Endothelial cell of umbilical vein (primary cell): Measurements from ENCODE around the gene RAB8A. TPM values are rescaled to one million over a fixed set of nuclear protein-coding genes. Genes with fewer than 3 reads are reported as not detected.
A peak's percentile ranks its signal among the peaks of the same experiment; 100 is the strongest.

ENCODE experiments used
- BruUV-seq: library from RNA; stranded (reverse); fragments of 400-500 nt; replicated peaks from 2 replicates; lab custom pipeline; 2021; lab: Mats Ljungman, UMichigan
- CTCF ChIA-PET: fragments of 300-600, 350-600 bp; sonication (Branson Sonifier 250); formaldehyde crosslinking; loops from one replicate; lab custom pipeline; 2021; ENCODE audit warnings: antibody characterized with exemption, inconsistent platforms; lab: Charles Lee
- POLR2A ChIA-PET: fragments of 300-600, 350-600 bp; sonication (Branson Sonifier 250); formaldehyde crosslinking; loops from one replicate; lab custom pipeline; 2021; ENCODE audit warnings: antibody characterized with exemption, inconsistent platforms; lab: Charles Lee
- DNase-seq: peaks from one replicate; pipeline ENCODE4 v3.0.0-alpha.2; 2011; ENCODE audit warnings: low read depth, low spot score
- FAIRE-seq: peaks from 2 replicates; lab custom pipeline; 2011; peaks lifted over from hg19 to GRCh38; lab: Jason Lieb, UNC
- H2AFZ ChIP-seq: 2 replicates; pipeline ENCODE4 v1.6.0; 2012; ENCODE audit warnings: low read depth, low read length, control low read depth, inconsistent platforms
- H3K27ac ChIP-seq: 2 replicates; pipeline ENCODE4 v1.5.1; 2011; ENCODE audit warnings: low read depth, mild to moderate bottlenecking, control low read depth, low read length, moderate library complexity; ENCODE audit not compliant: insufficient read depth
- H3K27me3 ChIP-seq, 2 experiments: 2 replicates each; pipeline versions ENCODE4 v1.6.0 to v1.6.1; 2011; ENCODE audit warnings: low read length in 2 of 2, mixed read lengths in 1 of 2; ENCODE audit not compliant: control insufficient read depth in 2 of 2, insufficient read depth in 2 of 2
- H3K36me3 ChIP-seq, 2 experiments: 2 replicates in 1 of 2; 3 replicates in 1 of 2; pipeline ENCODE4 v1.5.1; 2011; ENCODE audit warnings: low read length in 2 of 2, mild to moderate bottlenecking in 1 of 2, moderate library complexity in 1 of 2; ENCODE audit not compliant: control insufficient read depth in 2 of 2, insufficient read depth in 2 of 2; ENCODE audit errors: extremely low read depth in 1 of 2
- H3K4me1 ChIP-seq: 3 replicates; pipeline ENCODE4 v1.5.1; 2011; ENCODE audit warnings: mild to moderate bottlenecking, low read length; ENCODE audit not compliant: control insufficient read depth, insufficient read depth; ENCODE audit errors: extremely low read depth
- H3K4me2 ChIP-seq: 2 replicates; pipeline ENCODE4 v1.6.1; 2011; ENCODE audit warnings: low read length, control low read depth, mixed read lengths; ENCODE audit not compliant: insufficient read depth
- H3K4me3 ChIP-seq, 3 experiments: fragments of 200-600 bp in 1 of 3; sonication (generic), shearing (Covaris generic) in 1 of 3; replicated peaks in 1 of 3; 2 replicates each; pipeline ENCODE4 v1.5.1; 2011 to 2016; ENCODE audit warnings: control low read depth in 3 of 3, low read length in 3 of 3, mild to moderate bottlenecking in 2 of 3, inconsistent platforms in 1 of 3, low read depth in 1 of 3, moderate library complexity in 1 of 3; ENCODE audit not compliant: insufficient read depth in 1 of 3
- H3K79me2 ChIP-seq: 2 replicates; pipeline ENCODE4 v1.6.0; 2012; ENCODE audit warnings: low read length, inconsistent platforms; ENCODE audit not compliant: control insufficient read depth, insufficient read depth
- H3K9ac ChIP-seq: replicated peaks from 2 replicates; pipeline ENCODE3; 2011; ENCODE audit warnings: low read length, control low read depth; ENCODE audit not compliant: insufficient read depth; ENCODE audit errors: extremely low read depth
- H3K9me1 ChIP-seq: replicated peaks from 3 replicates; pipeline ENCODE4 v1.6.0; 2011; ENCODE audit warnings: mild to moderate bottlenecking, low read length; ENCODE audit not compliant: control insufficient read depth, insufficient read depth; ENCODE audit errors: extremely low read depth
- H3K9me3 ChIP-seq: replicated peaks from 2 replicates; pipeline ENCODE4 v1.5.1; 2012; ENCODE audit warnings: low read length, inconsistent platforms; ENCODE audit not compliant: control insufficient read depth, insufficient read depth
- H4K20me1 ChIP-seq: replicated peaks from 2 replicates; pipeline ENCODE3; 2011; ENCODE audit warnings: mild to moderate bottlenecking, low read length; ENCODE audit not compliant: control insufficient read depth, insufficient read depth; ENCODE audit errors: extremely low read depth
- EZH2 ChIP-seq: IDR thresholded peaks from 2 replicates; pipeline ENCODE4 v1.6.1; 2012; ENCODE audit warnings: borderline replicate concordance, low read depth, mild to moderate bottlenecking, moderate library complexity, low read length, inconsistent platforms; ENCODE audit not compliant: severe bottlenecking
- POLR2AphosphoS5 ChIP-seq: IDR thresholded peaks from 2 replicates; pipeline ENCODE4 v1.6.1; 2012; ENCODE audit warnings: low read depth, mild to moderate bottlenecking, control low read depth, low read length, moderate library complexity; ENCODE audit not compliant: insufficient read depth
- dilution Hi-C: fragments of 300-500 bp; cut with MboI; formaldehyde crosslinking; loops from one replicate; pipeline ENCODE4 v1.15.0; 2019; ENCODE audit warnings: low sequenced_read_pairs; ENCODE audit not compliant: extremely low pct_ligation_motif_present
- intact Hi-C: fragments of 100-400 bp; cut with micrococcal nuclease; formaldehyde crosslinking; loops from one replicate; pipeline ENCODE4 v1.10.0; 2022
- polyA plus RNA-seq, 4 experiments: library from polyadenylated mRNA; depleted of rRNA in 3 of 4; stranded (reverse) in 3 of 4; unstranded in 1 of 4; fragments of >200 nt; gene quantifications; 2 replicates each; pipeline versions ENCODE4 v1.2.1 to v1.2.3, GENCODE V29; 2011 to 2012; ENCODE audit warnings: missing spikeins in 1 of 4
- total RNA-seq: library from RNA; stranded (reverse); gene quantifications from 2 replicates; pipeline ENCODE4 v1.2.3, GENCODE V29; 2021
- TF ChIP-seq, protein P1 (sequence below): IDR thresholded peaks from 2 replicates; pipeline ENCODE4 v1.6.1; 2011; ENCODE audit not compliant: insufficient read depth, insufficient read length

The RAB8A gene
- total and polyA plus RNA-seq, 2 donors (not counting 3 experiments of a cell fraction or from before 2014, with no cell fraction given) = 81.5 to 107 TPM

GRCh38 chr19:16075430-16076153 is 36.1 kb upstream of the RAB8A start:
- dilution Hi-C loops = no loop called here
- FAIRE-seq (no peak), DNase-seq (no peak)
- ChIA-PET POLR2A (interaction anchor here (0.6 to 4.6 kb wide), 3 partner anchors 9 to 37 kb away, joined by 4 to 24 read pairs (median 9); no protein-coding TSS in a partner anchor), CTCF (interaction anchor here (0.9 to 5.2 kb wide), 7 partner anchors 9 to 36 kb away, joined by 3 to 40 read pairs (median 4); partner anchors contain the start of gene RAB8A)
- intact Hi-C loops = loop anchor here (1.0 to 10.0 kb wide), 4 partner anchors 8 to 825 kb away; partner anchors contain the start of gene KLF2
- peak overlapping the region; percentile 51 for H3K4me2 ChIP-seq
- peaks cover 41% of the 10 kb centered on the region for H3K4me1 ChIP-seq
- no peak overlapping the region for H2AFZ ChIP-seq
- peaks cover 0 to 3% of the 10 kb centered on the region in 2 experiments for H3K36me3 ChIP-seq
- H3K27me3 ChIP-seq = no peaks in the 10 kb centered on the region
- no peaks in the 10 kb centered on the region for H3K9me3 ChIP-seq
- peak overlapping the region in 2 of 3 experiments; percentile 95 to 96 for H3K4me3 ChIP-seq
- peak overlapping the region; percentile 69 for H3K27ac ChIP-seq
- TF ChIP-seq EZH2 (no peak), POLR2AphosphoS5 (peak; percentile 21)
- TF ChIP-seq, protein P1, sequence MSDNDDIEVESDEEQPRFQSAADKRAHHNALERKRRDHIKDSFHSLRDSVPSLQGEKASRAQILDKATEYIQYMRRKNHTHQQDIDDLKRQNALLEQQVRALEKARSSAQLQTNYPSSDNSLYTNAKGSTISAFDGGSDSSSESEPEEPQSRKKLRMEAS = no peak
- H3K79me2 ChIP-seq = peaks cover 45% of the 10 kb centered on the region
- H4K20me1 ChIP-seq = no peaks in the 10 kb centered on the region
- TSS peak; percentile 21 for BruUV-seq
- H3K9me1 ChIP-seq = no peaks in the 10 kb centered on the region
- H3K9ac ChIP-seq = peak overlapping the region; percentile 99
